Mesodermal cell (in vitro differentiated cells): Measurements from ENCODE around the gene TIMM10.

ENCODE experiments used
- H3K27ac ChIP-seq: 2 replicates; pipeline ENCODE4 v1.7.0; 2013; ENCODE audit warnings: mild to moderate bottlenecking, low read depth, low read length, moderate library complexity; ENCODE audit not compliant: severe bottlenecking
- H3K36me3 ChIP-seq: 2 replicates; pipeline ENCODE4 v1.7.1; 2013; ENCODE audit warnings: mild to moderate bottlenecking, low read length, moderate library complexity; ENCODE audit not compliant: control insufficient read depth, insufficient read depth
- H3K4me1 ChIP-seq: one replicate; pipeline ENCODE4 v1.7.1; 2013; ENCODE audit warnings: mild to moderate bottlenecking, low read length; ENCODE audit not compliant: insufficient read depth, control insufficient read depth, poor library complexity, severe bottlenecking
- H3K4me3 ChIP-seq: 2 replicates; pipeline ENCODE4 v1.7.0; 2013; ENCODE audit warnings: low read length, control low read depth, mild to moderate bottlenecking; ENCODE audit not compliant: insufficient read depth, poor library complexity, severe bottlenecking; ENCODE audit errors: extremely low read depth
- H3K9me3 ChIP-seq: 2 replicates; pipeline ENCODE4 v1.7.1; 2013; ENCODE audit warnings: mild to moderate bottlenecking, low read length, moderate library complexity; ENCODE audit not compliant: control insufficient read depth
- WGBS, 2 experiments: methylation state at CpG; one replicate each; pipeline ENCODE4 v1.1.5; 2013; ENCODE audit warnings: missing lambda C conversion rate in 2 of 2; ENCODE audit not compliant: insufficient coverage in 2 of 2; 5-methylcytosine and 5-hydroxymethylcytosine counted together

Gene TIMM10

GRCh38 chr11:57493507-57494503, 36.7 kb downstream of the TIMM10 start:
- H3K36me3 ChIP-seq, result no peaks in the 10 kb centered on the region
- no peaks in the 10 kb centered on the region for H3K4me1 ChIP-seq
- H3K4me3 ChIP-seq, result no peak overlapping the region
- H3K27ac ChIP-seq, result no peak overlapping the region
- WGBS, 2 experiments, result 79 to 83% methylated on average over 9 to 11 of the region's 15 CpGs
- no peaks in the 10 kb centered on the region for H3K9me3 ChIP-seq

- Histone ChIP-seq H3K4me1 (no peaks in the 10 kb centered on the region), H3K4me3 (no peak overlapping the region), H3K27ac (no peak overlapping the region), H3K36me3 (no peaks in the 10 kb centered on the region), H3K9me3 (no peaks in the 10 kb centered on the region)
- WGBS, 2 experiments, result 80 to 90% methylated on average over 8 to 10 of the region's 11 CpGs
Observed at GRCh38 chr11:57491371-57492061, 39.0 kb downstream of the TIMM10 start.

DNA sequence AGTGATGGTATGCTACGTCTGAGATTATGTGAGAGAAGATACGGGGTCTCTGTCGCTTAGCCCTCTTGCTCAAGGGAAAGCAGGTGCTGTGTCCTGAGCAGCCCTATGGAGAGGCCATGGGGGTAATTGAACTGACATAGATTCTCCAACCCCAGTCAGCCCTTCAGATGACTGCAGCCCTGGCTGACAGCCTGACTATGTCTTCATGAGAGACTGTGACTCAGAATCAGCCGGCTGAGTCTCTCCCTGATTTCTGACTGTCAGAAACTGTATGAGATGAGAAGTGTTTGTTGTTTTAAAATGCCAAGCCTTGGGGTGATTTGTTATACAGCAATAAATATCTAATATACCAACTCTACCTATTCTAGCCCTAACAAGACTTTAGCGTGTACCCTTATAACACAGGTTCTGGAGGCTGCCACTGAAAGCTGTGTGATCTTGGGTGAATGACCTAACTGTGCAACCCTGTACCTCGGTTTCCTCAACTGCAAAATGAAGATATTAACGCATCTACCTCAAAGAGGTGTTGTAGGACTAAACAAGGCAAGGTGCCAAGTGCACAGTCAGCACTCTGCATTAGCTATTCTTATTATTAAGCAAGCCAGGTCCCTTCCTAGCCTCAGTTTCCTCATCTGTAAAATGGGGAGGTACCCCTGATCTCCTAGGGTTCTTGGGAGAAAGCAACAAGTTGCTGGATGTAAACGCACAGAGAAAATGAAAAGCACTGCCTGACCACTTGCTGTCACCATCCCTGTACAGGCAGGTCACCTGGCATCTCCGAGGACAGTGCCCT, 39.9 kb downstream of the TIMM10 start:
- WGBS, 2 experiments, result 89 to 90% methylated on average over 7 of the region's 9 CpGs
- Histone ChIP-seq H3K9me3 (no peaks in the 10 kb centered on the region), H3K27ac (no peak overlapping the region), H3K36me3 (no peaks in the 10 kb centered on the region), H3K4me3 (no peak overlapping the region), H3K4me1 (no peaks in the 10 kb centered on the region)

GRCh38 chr11:57487920-57488659, 42.5 kb downstream of the TIMM10 start:
- no peaks in the 10 kb centered on the region for H3K9me3 ChIP-seq
- WGBS, 2 experiments, result 88 to 92% methylated on average over 2 to 5 of the region's 6 CpGs

GRCh38 chr11:57487021-57487778, 43.4 kb downstream of the TIMM10 start:
- WGBS, 2 experiments, result 91 to 93% methylated on average over 10 to 13 of the region's 15 CpGs
- no peak overlapping the region for H3K4me3 ChIP-seq
- H3K4me1 ChIP-seq, result no peaks in the 10 kb centered on the region
- no peaks in the 10 kb centered on the region for H3K9me3 ChIP-seq
- H3K27ac ChIP-seq, result no peak overlapping the region
- H3K36me3 ChIP-seq, result no peaks in the 10 kb centered on the region

More at GRCh38 chr11:57487920-57488659, 42.5 kb downstream of the TIMM10 start:
- Histone ChIP-seq H3K36me3 (no peaks in the 10 kb centered on the region), H3K4me1 (no peaks in the 10 kb centered on the region), H3K4me3 (no peak overlapping the region), H3K27ac (no peak overlapping the region)

GRCh38 chr11:57485217-57485990, 45.1 kb downstream of the TIMM10 start:
- WGBS, 2 experiments, result 85 to 92% methylated on average over 7 to 9 of the region's 10 CpGs
- Histone ChIP-seq H3K4me3 (no peak overlapping the region), H3K27ac (no peak overlapping the region), H3K9me3 (no peaks in the 10 kb centered on the region), H3K36me3 (no peaks in the 10 kb centered on the region), H3K4me1 (no peaks in the 10 kb centered on the region)

- H3K36me3 ChIP-seq, result no peaks in the 10 kb centered on the region
- H3K4me1 ChIP-seq, result no peaks in the 10 kb centered on the region
- H3K4me3 ChIP-seq, result no peak overlapping the region
- H3K27ac ChIP-seq, result no peak overlapping the region
- no peaks in the 10 kb centered on the region for H3K9me3 ChIP-seq
- WGBS, 2 experiments, result 96 to 100% methylated on average over 1 to 3 of the region's 7 CpGs
Observed at GRCh38 chr11:57484141-57484710, 46.3 kb downstream of the TIMM10 start.

DNA sequence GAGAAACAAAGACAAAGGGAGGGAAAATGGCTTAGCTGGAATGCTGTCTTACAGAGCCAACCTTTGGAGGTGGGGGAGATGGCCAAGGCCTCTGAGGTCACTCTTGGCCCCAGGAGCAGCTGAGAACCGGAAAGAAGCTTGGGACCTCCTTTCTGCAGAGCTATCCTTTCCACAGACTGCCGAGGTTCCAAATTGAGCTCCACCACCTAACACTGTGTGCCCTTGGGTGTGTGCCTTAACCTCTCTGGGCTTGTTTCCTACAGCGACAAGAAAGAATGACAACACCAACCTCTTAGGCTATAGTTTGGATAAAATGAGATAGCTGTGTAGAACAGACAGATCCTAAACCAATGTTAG, 47.0 kb downstream of the TIMM10 start:
- no peak overlapping the region for H3K27ac ChIP-seq
- no peaks in the 10 kb centered on the region for H3K36me3 ChIP-seq
- WGBS, 2 experiments, result 33 to 61% methylated on average over 1 to 2 of the region's 3 CpGs
- H3K4me1 ChIP-seq, result no peaks in the 10 kb centered on the region
- no peaks in the 10 kb centered on the region for H3K9me3 ChIP-seq
- H3K4me3 ChIP-seq, result no peak overlapping the region
